GM23338 (cell line): ENCODE data around the gene AP2A2.

Experiments
- POLR2AphosphoS5 ChIP-seq: IDR thresholded peaks from 2 replicates; pipeline ENCODE4 v1.6.1; 2016; ENCODE audit warnings: antibody characterized with exemption, low read depth
- TF ChIP-seq, protein P1 (sequence below), 2 experiments: fragments of 200-600 bp in 1 of 2; sonication (generic) in 1 of 2; conservative IDR thresholded peaks; 2 replicates each; pipeline versions ENCODE4 v1.5.1 to v1.6.1; 2016 to 2017; ENCODE audit warnings: antibody characterized with exemption in 2 of 2, low read depth in 2 of 2, mild to moderate bottlenecking in 2 of 2, moderate library complexity in 1 of 2

DNA sequence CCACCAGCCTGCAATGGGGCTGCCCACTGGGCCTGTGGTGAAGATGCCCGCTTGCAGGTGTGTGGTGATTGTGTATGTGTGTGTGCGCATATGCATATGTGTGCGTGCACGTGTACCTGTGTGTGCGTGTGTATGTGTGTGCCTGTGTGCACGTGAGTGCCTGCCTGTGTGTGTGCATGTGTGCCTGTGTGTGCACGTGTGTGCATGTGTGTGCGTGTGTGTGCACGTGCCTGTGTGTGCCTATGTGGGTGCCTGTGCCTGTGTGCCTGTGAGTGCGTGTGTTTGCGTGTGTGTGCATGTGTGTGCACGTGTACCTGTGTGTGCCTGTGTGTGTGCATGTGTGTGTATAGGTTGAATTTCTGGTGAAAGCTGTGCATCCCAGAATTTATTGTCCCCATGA, 113.3 kb downstream of the AP2A2 start:
- TF ChIP-seq, protein P1, sequence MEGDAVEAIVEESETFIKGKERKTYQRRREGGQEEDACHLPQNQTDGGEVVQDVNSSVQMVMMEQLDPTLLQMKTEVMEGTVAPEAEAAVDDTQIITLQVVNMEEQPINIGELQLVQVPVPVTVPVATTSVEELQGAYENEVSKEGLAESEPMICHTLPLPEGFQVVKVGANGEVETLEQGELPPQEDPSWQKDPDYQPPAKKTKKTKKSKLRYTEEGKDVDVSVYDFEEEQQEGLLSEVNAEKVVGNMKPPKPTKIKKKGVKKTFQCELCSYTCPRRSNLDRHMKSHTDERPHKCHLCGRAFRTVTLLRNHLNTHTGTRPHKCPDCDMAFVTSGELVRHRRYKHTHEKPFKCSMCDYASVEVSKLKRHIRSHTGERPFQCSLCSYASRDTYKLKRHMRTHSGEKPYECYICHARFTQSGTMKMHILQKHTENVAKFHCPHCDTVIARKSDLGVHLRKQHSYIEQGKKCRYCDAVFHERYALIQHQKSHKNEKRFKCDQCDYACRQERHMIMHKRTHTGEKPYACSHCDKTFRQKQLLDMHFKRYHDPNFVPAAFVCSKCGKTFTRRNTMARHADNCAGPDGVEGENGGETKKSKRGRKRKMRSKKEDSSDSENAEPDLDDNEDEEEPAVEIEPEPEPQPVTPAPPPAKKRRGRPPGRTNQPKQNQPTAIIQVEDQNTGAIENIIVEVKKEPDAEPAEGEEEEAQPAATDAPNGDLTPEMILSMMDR (conservative IDR thresholded peaks at IDR 0.05; ENCODE audit: low read depth in 2 of 2): no peak
- no peak for TF ChIP-seq POLR2AphosphoS5
